Loucy (cell line): ENCODE results near the gene ERCC4.

Source experiments
- H2AFZ ChIP-seq: fragments of 200-600 bp; sonication (generic); 2 replicates; pipeline ENCODE4 v1.6.0; 2016; ENCODE audit warnings: antibody characterized with exemption, mild to moderate bottlenecking, low read length, moderate library complexity
- H3F3A ChIP-seq: fragments of 200-600 bp; 2 replicates; pipeline ENCODE4 v1.6.0; 2016; ENCODE audit warnings: antibody characterized with exemption, low read depth, mild to moderate bottlenecking
- H3K27me3 ChIP-seq: fragments of 200-600 bp; sonication (generic); 2 replicates; pipeline ENCODE4 v1.6.1; 2014; ENCODE audit warnings: low read length, mild to moderate bottlenecking; ENCODE audit not compliant: insufficient read depth, poor library complexity, severe bottlenecking
- H3K36me3 ChIP-seq: fragments of 200-600 bp; sonication (generic); 2 replicates; pipeline ENCODE4 v1.6.1; 2016; ENCODE audit warnings: low read length; ENCODE audit not compliant: insufficient read depth
- H3K4me1 ChIP-seq: fragments of 200-600 bp; sonication (generic); 2 replicates; pipeline ENCODE4 v1.5.1; 2014; ENCODE audit warnings: low read length, mild to moderate bottlenecking; ENCODE audit not compliant: insufficient read depth, poor library complexity, severe bottlenecking
- H3K4me2 ChIP-seq: fragments of 200-600 bp; sonication (generic); 2 replicates; pipeline ENCODE4 v1.6.0; 2014; ENCODE audit warnings: antibody characterized with exemption, low read length, low read depth, mild to moderate bottlenecking; ENCODE audit not compliant: poor library complexity, severe bottlenecking
- H3K4me3 ChIP-seq: fragments of 200-600 bp; sonication (generic); 2 replicates; pipeline ENCODE4 v1.5.1; 2014; ENCODE audit warnings: low read length, mild to moderate bottlenecking, mixed read lengths; ENCODE audit not compliant: poor library complexity, severe bottlenecking
- H3K79me2 ChIP-seq: fragments of 200-600 bp; sonication (generic); 2 replicates; pipeline ENCODE4 v1.6.1; 2014; ENCODE audit warnings: low read length; ENCODE audit not compliant: insufficient read depth
- H3K9ac ChIP-seq: fragments of 200-600 bp; sonication (generic); 2 replicates; pipeline ENCODE4 v1.6.0; 2014; ENCODE audit warnings: mild to moderate bottlenecking, low read depth, low read length, moderate library complexity; ENCODE audit not compliant: poor library complexity, severe bottlenecking
- H3K9me2 ChIP-seq: fragments of 200-600 bp; sonication (generic); replicated peaks from 2 replicates; pipeline ENCODE4 v1.6.1; 2016; ENCODE audit warnings: low read depth, low read length, mixed read lengths
- H3K9me3 ChIP-seq: fragments of 200-600 bp; sonication (generic); 2 replicates; pipeline ENCODE4 v1.6.1; 2014; ENCODE audit warnings: mild to moderate bottlenecking, antibody characterized with exemption, low read length, low read depth; ENCODE audit not compliant: insufficient read depth
- H4K20me1 ChIP-seq: fragments of 200-600 bp; sonication (generic); 2 replicates; pipeline ENCODE4 v1.6.0; 2014; ENCODE audit warnings: antibody characterized with exemption, low read length, mild to moderate bottlenecking; ENCODE audit not compliant: insufficient read depth, poor library complexity, severe bottlenecking
- CTCF ChIP-seq: fragments of 200-600 bp; sonication (generic); conservative IDR thresholded peaks from 2 replicates; pipeline ENCODE4 v1.5.1; 2014; ENCODE audit warnings: mild to moderate bottlenecking, antibody characterized with exemption, low read length
- EZH2phosphoT487 ChIP-seq: fragments of 200-600 bp; IDR thresholded peaks from 2 replicates; pipeline ENCODE4 v1.6.1; 2018; ENCODE audit warnings: antibody characterized with exemption, mild to moderate bottlenecking, moderate library complexity, borderline replicate concordance

The ERCC4 gene

DNA sequence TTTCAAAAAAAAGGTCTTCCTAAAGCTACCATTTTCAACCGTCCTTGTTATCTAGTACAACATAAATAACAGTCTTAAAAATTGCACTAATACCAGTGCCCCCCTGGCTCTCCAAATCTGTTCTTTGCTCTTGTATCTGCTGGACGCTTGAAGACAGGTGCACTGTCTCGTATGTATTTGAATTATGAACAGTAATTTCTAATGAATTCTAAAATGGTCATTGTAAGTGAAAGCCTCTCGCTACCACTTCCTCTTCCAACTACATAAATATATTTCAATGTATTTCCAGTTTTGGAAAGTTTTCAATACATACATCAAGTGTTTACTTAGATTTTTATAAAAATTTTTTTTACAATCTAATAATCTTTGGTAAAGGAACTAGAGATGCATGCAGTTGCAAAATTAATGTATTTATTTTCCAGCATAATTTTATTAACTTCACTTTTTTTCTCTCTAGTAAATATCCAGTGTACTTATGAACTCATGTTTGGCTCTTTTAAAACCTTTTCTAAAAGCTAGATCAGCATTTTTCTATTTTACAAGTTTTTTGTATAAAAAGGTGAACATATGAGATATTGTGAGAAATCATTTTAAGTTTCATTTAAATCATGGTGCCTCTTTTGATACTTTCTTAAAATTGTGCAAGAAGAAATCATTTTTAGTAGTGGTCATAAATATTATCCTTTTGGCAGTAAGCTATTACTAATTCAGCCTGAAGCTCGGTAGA is 31.0 kb downstream of the ERCC4 start:
- TF ChIP-seq EZH2phosphoT487 (no peak), CTCF (no peak)
- Histone ChIP-seq H4K20me1 (no peaks in the 10 kb centered on the region), H3K4me1 (no peaks in the 10 kb centered on the region), H3K4me3 (no peak overlapping the region), H3K9me2 (no peaks in the 10 kb centered on the region), H3K4me2 (no peak overlapping the region), H3K79me2 (no peaks in the 10 kb centered on the region), H3K9me3 (no peaks in the 10 kb centered on the region), H3F3A (no peaks in the 10 kb centered on the region), H3K36me3 (no peaks in the 10 kb centered on the region), H2AFZ (no peak overlapping the region), H3K9ac (no peak overlapping the region), H3K27me3 (no peaks in the 10 kb centered on the region)

GRCh38 chr16:13951611-13952010 is 31.7 kb downstream of the ERCC4 start:
- Histone ChIP-seq H3K9me2 (no peaks in the 10 kb centered on the region), H3K27me3 (no peaks in the 10 kb centered on the region), H2AFZ (no peak overlapping the region), H3K9me3 (no peaks in the 10 kb centered on the region), H3K79me2 (no peaks in the 10 kb centered on the region), H3K36me3 (no peaks in the 10 kb centered on the region), H3F3A (no peaks in the 10 kb centered on the region), H3K9ac (no peak overlapping the region), H4K20me1 (no peaks in the 10 kb centered on the region), H3K4me2 (no peak overlapping the region), H3K4me3 (no peak overlapping the region), H3K4me1 (no peaks in the 10 kb centered on the region)
- TF ChIP-seq CTCF = no peak
- no peak for TF ChIP-seq EZH2phosphoT487

DNA sequence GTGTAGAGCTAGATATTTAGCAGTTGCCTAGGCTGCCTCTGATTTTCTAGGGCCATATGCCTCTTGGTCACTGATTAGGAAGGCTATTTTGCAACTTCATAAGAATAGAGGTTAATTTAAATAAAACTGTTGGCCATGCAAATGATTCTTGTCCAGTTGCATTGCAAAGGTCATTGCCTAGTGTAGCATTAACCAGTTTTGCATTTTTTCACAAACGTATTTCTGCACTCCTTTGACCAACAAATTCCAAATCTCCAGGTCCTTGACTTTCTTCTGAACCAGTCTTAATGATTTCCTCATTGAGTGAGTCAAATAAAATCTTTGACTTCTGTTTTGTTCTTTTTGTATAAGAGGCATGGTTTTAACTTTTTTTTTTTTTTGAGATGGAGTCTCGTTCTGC is 33.5 kb downstream of the ERCC4 start:
- no peaks in the 10 kb centered on the region for H3K9me3 ChIP-seq
- no peaks in the 10 kb centered on the region for H3F3A ChIP-seq
- H2AFZ ChIP-seq = no peak overlapping the region
- no peaks in the 10 kb centered on the region for H3K4me1 ChIP-seq
- no peaks in the 10 kb centered on the region for H3K79me2 ChIP-seq
- no peaks in the 10 kb centered on the region for H3K27me3 ChIP-seq
- H4K20me1 ChIP-seq = no peaks in the 10 kb centered on the region
- H3K4me2 ChIP-seq = no peak overlapping the region
- TF ChIP-seq EZH2phosphoT487 = no peak
- TF ChIP-seq CTCF = no peak
- no peak overlapping the region for H3K9ac ChIP-seq
- no peak overlapping the region for H3K4me3 ChIP-seq
- no peaks in the 10 kb centered on the region for H3K36me3 ChIP-seq
- H3K9me2 ChIP-seq = no peaks in the 10 kb centered on the region
